Suprapubic skin (tissue), 4 donors: ENCODE measurements around the gene POLQ.

Experiments
- CTCF ChIP-seq, 2 donors: fragments of 200-600 bp in 1 of 2; fragments of 450-650 bp in 1 of 2; sonication (generic) in 1 of 2; IDR thresholded peaks; one replicate each; pipeline ENCODE4 v1.5.1; 2016 to 2019; ENCODE audit warnings: antibody characterized with exemption in 2 of 2, mild to moderate bottlenecking in 1 of 2, moderate library complexity in 1 of 2
- EP300 ChIP-seq: sonication (generic); formaldehyde crosslinking; IDR thresholded peaks from one replicate; pipeline ENCODE4 v1.6.1; 2017; ENCODE audit warnings: antibody characterized with exemption
- POLR2A ChIP-seq, 2 donors: fragments of 450-650 bp; IDR thresholded peaks; one replicate each; pipeline ENCODE4 v1.6.1; 2017; ENCODE audit warnings: antibody characterized with exemption in 2 of 2, mild to moderate bottlenecking in 2 of 2, moderate library complexity in 2 of 2
- POLR2AphosphoS5 ChIP-seq, 3 donors: sonication (generic); formaldehyde crosslinking; IDR thresholded peaks; one replicate each; pipeline ENCODE4 v1.6.1; 2017; ENCODE audit warnings: antibody characterized with exemption in 3 of 3

GRCh38 chr3:121436074-121436473 lies 109.7 kb downstream of the POLQ start:
- TF ChIP-seq CTCF (IDR thresholded peaks at IDR 0.05) (no peak), POLR2A (IDR thresholded peaks at IDR 0.05) (no peak), EP300 (no peak), POLR2AphosphoS5 (IDR thresholded peaks at IDR 0.05) (no peak)
